Memory B cell (primary cell): Measurements from ENCODE around the gene MRPL37.

ENCODE experiments used
- ATAC-seq: fragments of 150-1000 bp; cut with Tn5 transposase; 2 replicates; pipeline ENCODE4 v1.10.0; 2021; ENCODE audit warnings: low read depth, mild to moderate bottlenecking, moderate library complexity
- DNase-seq, 2 donors: peaks; one replicate each; pipeline ENCODE4 v3.0.0; 2022; ENCODE audit warnings: low spot score in 2 of 2
- H3K27ac Mint-ChIP-seq: one replicate; pipeline ENCODE4 v1.8.0; 2022; ENCODE audit warnings: mild to moderate bottlenecking, moderate library complexity, mixed read lengths
- H3K27me3 Mint-ChIP-seq: one replicate; pipeline ENCODE4 v1.8.0; 2022; ENCODE audit warnings: mixed read lengths
- H3K36me3 Mint-ChIP-seq: one replicate; pipeline ENCODE4 v1.8.0; 2022; ENCODE audit warnings: mild to moderate bottlenecking, mixed read lengths
- H3K4me1 Mint-ChIP-seq: one replicate; pipeline ENCODE4 v1.8.0; 2022; ENCODE audit warnings: mixed read lengths
- H3K4me3 Mint-ChIP-seq: one replicate; pipeline ENCODE4 v1.8.0; 2022; ENCODE audit warnings: mild to moderate bottlenecking, moderate library complexity, mixed read lengths
- H3K9me3 Mint-ChIP-seq: one replicate; pipeline ENCODE4 v1.8.0; 2022; ENCODE audit warnings: mixed read lengths

Gene MRPL37

GRCh38 chr1:54219688-54220003 lies 19.7 kb downstream of the MRPL37 start:
- no peak overlapping the region for H3K4me3 Mint-ChIP-seq
- H3K4me1 Mint-ChIP-seq, result no peaks in the 10 kb centered on the region
- no peaks in the 10 kb centered on the region for H3K9me3 Mint-ChIP-seq
- H3K27ac Mint-ChIP-seq, result peak overlapping the region; percentile 55
- ATAC-seq (no peak), DNase-seq (no peak)
- peaks cover 26% of the 10 kb centered on the region for H3K36me3 Mint-ChIP-seq
- no peaks in the 10 kb centered on the region for H3K27me3 Mint-ChIP-seq

DNA sequence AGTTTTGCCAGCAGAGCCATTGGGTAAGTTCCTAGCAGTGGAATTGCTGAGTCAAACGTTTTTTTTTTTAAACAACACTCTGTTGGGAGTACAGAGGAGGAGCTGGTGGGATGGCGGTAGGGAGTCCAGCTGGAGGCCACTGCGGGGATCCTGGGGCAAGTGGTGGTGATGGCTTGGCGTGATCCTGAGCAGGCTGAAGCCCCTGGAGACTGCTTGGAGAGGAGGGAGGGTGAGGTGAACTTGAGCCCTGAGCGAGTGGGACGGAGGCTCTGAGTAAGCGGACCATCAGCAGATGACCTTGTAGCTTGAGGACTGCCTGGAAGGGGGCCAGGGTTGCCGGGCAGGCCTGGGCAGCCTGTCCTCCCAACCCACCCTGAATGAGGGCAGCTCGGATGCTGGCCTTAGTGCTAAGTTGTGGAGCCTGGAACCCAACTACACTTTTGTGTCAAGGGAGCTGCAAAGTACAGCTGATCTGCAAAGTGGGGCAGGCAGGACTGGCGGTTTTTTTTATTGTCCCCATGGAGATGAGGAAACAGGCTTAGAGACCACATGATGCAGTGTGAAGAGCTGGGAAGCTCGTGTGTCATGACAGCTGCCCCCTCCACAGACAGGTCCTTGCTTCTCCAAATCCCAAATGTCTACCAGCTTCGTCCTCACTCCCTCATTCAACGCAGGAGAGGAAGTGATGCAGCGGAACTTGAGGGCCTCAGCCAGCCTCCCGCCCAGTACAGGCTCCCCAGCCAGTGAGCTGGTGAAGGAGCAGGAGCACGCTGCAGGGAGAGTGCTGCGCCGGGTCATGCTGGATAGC lies 20.2 kb downstream of the MRPL37 start:
- DNase-seq (no peak), ATAC-seq (no peak)
- Mint-ChIP-seq H3K4me3 (no peak overlapping the region), H3K9me3 (no peaks in the 10 kb centered on the region), H3K4me1 (no peaks in the 10 kb centered on the region), H3K27ac (peak overlapping the region; percentile 55), H3K36me3 (peaks cover 27% of the 10 kb centered on the region), H3K27me3 (no peaks in the 10 kb centered on the region)

DNA sequence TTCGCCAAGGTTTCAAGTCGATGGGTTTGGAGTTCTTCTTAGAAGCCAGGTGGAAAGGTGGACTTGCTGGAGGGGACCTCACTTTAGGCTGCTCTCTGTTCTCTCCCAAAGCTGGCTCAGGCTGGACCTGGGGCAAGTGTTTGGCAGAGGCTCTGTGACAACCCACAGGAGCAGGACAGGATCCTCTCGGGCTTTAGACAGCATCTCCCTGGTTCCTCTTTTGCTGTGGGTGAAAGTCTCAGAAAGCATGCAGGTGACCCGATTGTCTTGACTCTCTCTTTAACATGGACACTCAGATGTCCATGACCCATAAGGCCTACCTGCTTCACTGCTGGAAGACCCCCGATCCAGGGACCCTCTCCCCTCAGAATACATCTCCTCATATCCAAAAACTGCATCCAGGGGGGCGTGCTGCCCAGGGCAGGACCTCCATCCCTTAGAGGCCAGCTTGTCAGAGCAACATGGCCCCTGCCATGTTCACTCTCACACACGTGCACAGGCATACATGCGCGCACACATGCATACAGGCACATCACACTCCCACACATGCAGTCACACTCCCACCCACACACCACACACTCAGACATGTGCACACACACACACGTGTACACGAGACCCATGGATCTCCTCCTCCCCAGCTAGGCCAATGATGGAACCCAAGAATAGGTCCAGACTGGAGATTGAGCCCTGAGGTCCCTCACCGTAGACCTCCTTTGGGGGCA lies 21.3 kb downstream of the MRPL37 start:
- H3K27ac Mint-ChIP-seq, result no peak overlapping the region

GRCh38 chr1:54221867-54222484 lies 22.0 kb downstream of the MRPL37 start:
- H3K9me3 Mint-ChIP-seq, result no peaks in the 10 kb centered on the region
- ATAC-seq (no peak), DNase-seq (no peak)
- no peaks in the 10 kb centered on the region for H3K27me3 Mint-ChIP-seq
- H3K4me1 Mint-ChIP-seq, result no peaks in the 10 kb centered on the region
- peaks cover 20% of the 10 kb centered on the region for H3K36me3 Mint-ChIP-seq
- H3K4me3 Mint-ChIP-seq, result no peak overlapping the region
- peak overlapping the region; percentile 31 for H3K27ac Mint-ChIP-seq

More for the DNA sequence above, 21.3 kb downstream of the MRPL37 start:
- H3K36me3 Mint-ChIP-seq, result peaks cover 26% of the 10 kb centered on the region
- no peak overlapping the region for H3K4me3 Mint-ChIP-seq
- no peaks in the 10 kb centered on the region for H3K4me1 Mint-ChIP-seq
- DNase-seq (no peak), ATAC-seq (no peak)
- H3K9me3 Mint-ChIP-seq, result no peaks in the 10 kb centered on the region
- H3K27me3 Mint-ChIP-seq, result no peaks in the 10 kb centered on the region

- Mint-ChIP-seq H3K4me1 (no peaks in the 10 kb centered on the region), H3K27ac (no peak overlapping the region), H3K36me3 (peaks cover 15% of the 10 kb centered on the region), H3K27me3 (no peaks in the 10 kb centered on the region), H3K9me3 (no peaks in the 10 kb centered on the region), H3K4me3 (no peak overlapping the region)
- DNase-seq (no peak), ATAC-seq (no peak)
Observed at GRCh38 chr1:54222711-54223110, 22.7 kb downstream of the MRPL37 start.

- H3K27me3 Mint-ChIP-seq, result no peaks in the 10 kb centered on the region
- DNase-seq, result no peak
- no peaks in the 10 kb centered on the region for H3K4me1 Mint-ChIP-seq
- ATAC-seq, result no peak
- no peak overlapping the region for H3K27ac Mint-ChIP-seq
- H3K4me3 Mint-ChIP-seq, result no peak overlapping the region
- H3K36me3 Mint-ChIP-seq, result peaks cover 11% of the 10 kb centered on the region
- no peaks in the 10 kb centered on the region for H3K9me3 Mint-ChIP-seq
Observed at GRCh38 chr1:54223441-54224202, 23.7 kb downstream of the MRPL37 start.

GRCh38 chr1:54224233-54224632 lies 24.3 kb downstream of the MRPL37 start:
- Mint-ChIP-seq H3K27me3 (no peaks in the 10 kb centered on the region), H3K27ac (no peak overlapping the region), H3K4me1 (no peaks in the 10 kb centered on the region), H3K36me3 (peaks cover 9% of the 10 kb centered on the region), H3K4me3 (no peak overlapping the region), H3K9me3 (no peaks in the 10 kb centered on the region)
- DNase-seq, result no peak
- no peak for ATAC-seq

DNA sequence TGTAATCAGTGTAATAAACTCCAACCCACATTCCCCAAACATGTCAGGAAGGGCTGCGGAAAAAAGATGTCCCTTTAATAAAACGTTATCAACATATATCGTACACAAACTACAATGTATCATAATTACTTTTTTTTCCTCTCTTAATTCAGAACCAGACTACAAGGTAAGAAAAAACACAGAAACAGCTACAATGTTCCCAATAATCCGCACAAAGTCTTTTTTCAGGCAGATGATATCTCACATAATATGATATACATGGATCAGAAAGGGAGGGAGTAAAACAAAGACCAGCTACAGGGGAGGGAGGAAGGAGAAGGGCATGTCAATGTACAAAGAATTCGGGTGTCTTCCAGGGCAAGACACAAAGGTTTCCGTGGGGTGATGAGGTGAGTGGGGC lies 25.4 kb downstream of the MRPL37 start:
- H3K4me3 Mint-ChIP-seq, result no peak overlapping the region
- H3K9me3 Mint-ChIP-seq, result no peaks in the 10 kb centered on the region
- no peaks in the 10 kb centered on the region for H3K4me1 Mint-ChIP-seq
- H3K36me3 Mint-ChIP-seq, result peaks cover 9% of the 10 kb centered on the region
- no peak overlapping the region for H3K27ac Mint-ChIP-seq
- ATAC-seq (no peak), DNase-seq (no peak)
- H3K27me3 Mint-ChIP-seq, result no peaks in the 10 kb centered on the region

DNA sequence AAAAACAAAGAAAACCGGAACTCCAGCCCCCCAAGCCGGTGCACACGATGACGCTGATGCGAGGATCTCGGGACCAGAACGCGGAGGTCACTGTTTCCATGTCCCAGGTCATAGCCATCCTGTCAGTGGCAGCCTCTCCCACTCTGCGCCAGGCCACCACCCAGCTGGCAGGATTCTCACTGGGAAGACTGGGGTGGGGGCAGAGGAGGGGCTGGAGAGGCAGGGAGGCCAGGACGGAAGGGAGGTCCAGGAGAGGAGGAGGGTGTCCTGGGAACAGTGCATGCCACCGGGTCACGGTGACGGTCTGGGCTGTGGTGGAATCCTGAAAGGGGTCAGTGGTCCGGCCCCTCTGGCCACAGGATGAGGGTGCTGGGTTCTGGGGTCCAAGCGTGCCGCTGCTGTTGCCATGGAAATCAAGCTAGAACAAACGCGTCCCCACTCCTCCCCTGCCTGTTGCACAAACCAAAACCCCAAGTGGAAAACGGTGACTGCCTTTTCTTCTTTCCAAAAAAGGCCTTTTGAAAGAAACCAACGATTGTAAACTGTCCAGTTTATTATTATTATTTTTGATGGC lies 26.1 kb downstream of the MRPL37 start:
- H3K4me1 Mint-ChIP-seq, result peaks cover 3% of the 10 kb centered on the region
- H3K36me3 Mint-ChIP-seq, result peaks cover 9% of the 10 kb centered on the region
- no peak for ATAC-seq
- H3K9me3 Mint-ChIP-seq, result no peaks in the 10 kb centered on the region
- H3K27me3 Mint-ChIP-seq, result no peaks in the 10 kb centered on the region
- DNase-seq, result no peak
- H3K4me3 Mint-ChIP-seq, result no peak overlapping the region
- H3K27ac Mint-ChIP-seq, result no peak overlapping the region

DNA sequence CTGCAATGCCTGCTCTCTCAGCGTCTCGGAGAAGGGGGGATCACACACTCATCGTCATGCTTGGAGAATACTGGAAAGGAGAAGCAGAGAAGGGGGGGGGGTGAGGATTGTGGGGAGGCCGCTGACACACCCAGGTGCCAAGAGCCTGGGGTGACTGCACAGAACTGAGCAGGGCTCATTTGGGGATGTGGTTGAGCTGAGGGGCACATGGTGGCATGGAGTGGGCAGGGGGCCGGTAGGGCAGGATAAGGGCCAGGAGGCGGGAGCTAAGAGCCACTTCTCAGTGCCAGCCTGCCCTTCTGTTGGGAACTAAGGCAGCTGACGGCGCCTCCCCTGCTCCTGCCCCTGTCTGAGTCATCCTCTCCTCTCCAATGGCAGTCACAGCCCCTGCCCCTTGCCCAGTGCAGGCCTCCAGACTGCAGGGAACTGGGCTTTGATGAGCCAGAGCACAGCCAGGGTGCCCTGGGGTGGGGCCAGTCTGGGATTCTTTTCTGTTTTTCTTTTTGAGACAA lies 27.2 kb downstream of the MRPL37 start:
- ATAC-seq, result no peak
- no peak overlapping the region for H3K27ac Mint-ChIP-seq
- H3K36me3 Mint-ChIP-seq, result peaks cover 5% of the 10 kb centered on the region
- H3K4me3 Mint-ChIP-seq, result no peak overlapping the region
- H3K9me3 Mint-ChIP-seq, result no peaks in the 10 kb centered on the region
- no peak for DNase-seq
- no peaks in the 10 kb centered on the region for H3K27me3 Mint-ChIP-seq
- H3K4me1 Mint-ChIP-seq, result peaks cover 6% of the 10 kb centered on the region

- Mint-ChIP-seq H3K4me1 (peaks cover 6% of the 10 kb centered on the region), H3K9me3 (no peaks in the 10 kb centered on the region), H3K4me3 (no peak overlapping the region), H3K36me3 (peaks cover 5% of the 10 kb centered on the region), H3K27ac (no peak overlapping the region), H3K27me3 (no peaks in the 10 kb centered on the region)
- DNase-seq (no peak), ATAC-seq (no peak)
Observed at GRCh38 chr1:54227891-54228310, 27.9 kb downstream of the MRPL37 start.

DNA sequence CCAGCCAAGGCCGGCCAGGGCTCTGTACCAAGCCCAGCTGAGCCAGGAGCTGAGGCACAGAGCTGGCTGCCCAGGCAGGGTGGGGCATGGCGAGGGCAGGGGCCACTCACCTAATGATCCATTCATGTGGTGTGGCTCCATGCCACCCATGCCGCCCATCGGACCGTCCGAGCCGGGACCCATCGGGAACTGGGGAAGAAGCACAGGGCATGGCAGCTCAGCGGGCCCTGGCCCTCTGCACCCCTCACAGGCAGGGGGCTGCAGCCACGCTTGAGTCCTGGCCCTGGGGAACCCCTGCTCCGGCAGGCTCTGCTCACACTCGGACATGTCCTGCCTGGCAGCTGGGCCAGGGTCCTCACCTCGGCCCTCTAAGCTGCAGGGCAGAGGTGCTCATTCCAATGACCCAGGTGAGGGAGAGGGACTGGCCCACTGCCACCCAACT lies 28.7 kb downstream of the MRPL37 start:
- DNase-seq, result no peak
- no peak overlapping the region for H3K4me3 Mint-ChIP-seq
- ATAC-seq, result no peak
- H3K36me3 Mint-ChIP-seq, result peaks cover 5% of the 10 kb centered on the region
- no peaks in the 10 kb centered on the region for H3K9me3 Mint-ChIP-seq
- H3K27ac Mint-ChIP-seq, result no peak overlapping the region
- H3K27me3 Mint-ChIP-seq, result no peaks in the 10 kb centered on the region
- peaks cover 6% of the 10 kb centered on the region for H3K4me1 Mint-ChIP-seq

- Mint-ChIP-seq H3K27ac (no peak overlapping the region), H3K36me3 (peaks cover 5% of the 10 kb centered on the region), H3K4me3 (no peak overlapping the region), H3K9me3 (no peaks in the 10 kb centered on the region), H3K27me3 (no peaks in the 10 kb centered on the region), H3K4me1 (peaks cover 6% of the 10 kb centered on the region)
- ATAC-seq (no peak), DNase-seq (no peak)
Observed at GRCh38 chr1:54229281-54229891, 29.4 kb downstream of the MRPL37 start.
